Mammary epithelial cell (primary cell): Measurements from ENCODE around the gene COL27A1.

Source experiments
- EZH2 ChIP-seq: IDR thresholded peaks from 2 replicates; pipeline ENCODE4 v1.6.1; 2012; ENCODE audit warnings: low read length, inconsistent platforms, borderline replicate concordance
- TF ChIP-seq, protein P1 (sequence below), 2 donors: IDR thresholded peaks in 1 of 2; conservative IDR thresholded peaks in 1 of 2; 2 replicates each; pipeline ENCODE4 v1.5.1; 2011 to 2012; ENCODE audit warnings: inconsistent platforms in 2 of 2, low read length in 2 of 2, mild to moderate bottlenecking in 2 of 2, control low read depth in 1 of 2, low read depth in 1 of 2; ENCODE audit not compliant: insufficient read depth in 1 of 2; ENCODE audit errors: extremely low read depth in 1 of 2

GRCh38 chr9:114225561-114226212 is 70.3 kb downstream of the COL27A1 start:
- TF ChIP-seq, protein P1, sequence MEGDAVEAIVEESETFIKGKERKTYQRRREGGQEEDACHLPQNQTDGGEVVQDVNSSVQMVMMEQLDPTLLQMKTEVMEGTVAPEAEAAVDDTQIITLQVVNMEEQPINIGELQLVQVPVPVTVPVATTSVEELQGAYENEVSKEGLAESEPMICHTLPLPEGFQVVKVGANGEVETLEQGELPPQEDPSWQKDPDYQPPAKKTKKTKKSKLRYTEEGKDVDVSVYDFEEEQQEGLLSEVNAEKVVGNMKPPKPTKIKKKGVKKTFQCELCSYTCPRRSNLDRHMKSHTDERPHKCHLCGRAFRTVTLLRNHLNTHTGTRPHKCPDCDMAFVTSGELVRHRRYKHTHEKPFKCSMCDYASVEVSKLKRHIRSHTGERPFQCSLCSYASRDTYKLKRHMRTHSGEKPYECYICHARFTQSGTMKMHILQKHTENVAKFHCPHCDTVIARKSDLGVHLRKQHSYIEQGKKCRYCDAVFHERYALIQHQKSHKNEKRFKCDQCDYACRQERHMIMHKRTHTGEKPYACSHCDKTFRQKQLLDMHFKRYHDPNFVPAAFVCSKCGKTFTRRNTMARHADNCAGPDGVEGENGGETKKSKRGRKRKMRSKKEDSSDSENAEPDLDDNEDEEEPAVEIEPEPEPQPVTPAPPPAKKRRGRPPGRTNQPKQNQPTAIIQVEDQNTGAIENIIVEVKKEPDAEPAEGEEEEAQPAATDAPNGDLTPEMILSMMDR (conservative IDR thresholded peaks at IDR 0.05 in 1 of 2, IDR thresholded peaks at IDR 0.05 in 1 of 2; ENCODE audit: extremely low read depth in 1 of 2, insufficient read depth in 1 of 2, low read depth in 1 of 2, low read length in 2 of 2): no peak
- no peak for TF ChIP-seq EZH2
